Gastroesophageal sphincter (tissue), 2 donors: ENCODE results near the gene SCRN1.

ENCODE experiments used
- EP300 ChIP-seq: sonication (generic); formaldehyde crosslinking; IDR thresholded peaks from one replicate; pipeline ENCODE4 v1.6.1; 2017; ENCODE audit warnings: antibody characterized with exemption, mild to moderate bottlenecking
- POLR2A ChIP-seq, 2 donors: fragments of 450-650 bp; IDR thresholded peaks; one replicate each; pipeline ENCODE4 v1.6.1; 2017; ENCODE audit warnings: antibody characterized with exemption in 2 of 2, mild to moderate bottlenecking in 2 of 2, moderate library complexity in 1 of 2

DNA sequence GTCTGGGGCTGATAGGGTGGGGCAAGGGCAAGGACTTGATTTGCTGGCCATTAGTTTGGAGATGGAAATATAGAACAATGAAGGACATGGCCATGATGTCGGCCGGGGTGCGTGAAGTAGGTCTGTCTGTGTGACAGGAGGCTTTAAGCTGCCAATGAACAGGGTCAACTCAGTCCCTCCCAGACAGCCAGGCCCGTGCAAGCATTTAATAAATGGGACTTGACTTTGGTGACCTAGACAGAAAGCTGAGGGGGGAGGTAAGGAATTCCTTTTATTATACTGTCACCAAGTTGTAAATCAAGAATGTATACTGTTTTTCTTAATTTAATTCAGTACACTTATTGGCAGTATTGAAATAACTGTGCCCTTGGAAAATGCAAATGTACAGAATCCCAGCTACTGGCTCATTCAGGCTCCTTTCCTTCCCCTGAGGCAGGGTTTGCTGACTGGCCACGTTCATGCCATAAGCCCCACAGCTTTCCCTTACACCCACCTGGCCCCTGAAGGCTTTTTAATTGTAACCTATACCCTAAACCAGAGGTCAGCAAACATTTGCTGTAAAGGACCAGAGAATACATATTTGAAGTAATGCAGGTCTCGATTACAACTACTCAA is 96.1 kb downstream of the SCRN1 start:
- TF ChIP-seq EP300 (no peak), POLR2A (IDR thresholded peaks at IDR 0.05) (no peak)
